Mesendoderm (in vitro differentiated cells): ENCODE results near the gene IPO11.

Experiments used
- DNase-seq: peaks from one replicate; pipeline ENCODE4 v3.0.0; 2013
- H2AK5ac ChIP-seq: 2 replicates; pipeline ENCODE4 v1.6.1; 2013; ENCODE audit warnings: low read length, inconsistent platforms
- H2BK120ac ChIP-seq: 2 replicates; pipeline ENCODE4 v1.6.1; 2013; ENCODE audit warnings: low read depth, mild to moderate bottlenecking, low read length, moderate library complexity, mixed read lengths
- H2BK15ac ChIP-seq: replicated peaks from 2 replicates; pipeline ENCODE4 v1.6.1; 2013; ENCODE audit warnings: low read depth, mild to moderate bottlenecking, moderate library complexity
- H2BK5ac ChIP-seq: 2 replicates; pipeline ENCODE4 v1.6.1; 2013; ENCODE audit warnings: low read length, inconsistent platforms
- H3K18ac ChIP-seq: 2 replicates; pipeline ENCODE4 v1.6.1; 2013; ENCODE audit warnings: mild to moderate bottlenecking, low read length, mixed read lengths
- H3K23ac ChIP-seq: one replicate; pipeline ENCODE4 v1.6.1; 2013; ENCODE audit warnings: low read length
- H3K27ac ChIP-seq: 2 replicates; pipeline ENCODE4 v1.5.1; 2013; ENCODE audit warnings: low read depth, mild to moderate bottlenecking, inconsistent platforms, low read length, moderate library complexity
- H3K27me3 ChIP-seq: 2 replicates; pipeline ENCODE4 v1.6.1; 2013; ENCODE audit warnings: low read length, control low read depth, mild to moderate bottlenecking, inconsistent platforms; ENCODE audit not compliant: insufficient read depth, poor library complexity
- H3K36me3 ChIP-seq: 2 replicates; pipeline ENCODE4 v1.6.1; 2013; ENCODE audit warnings: low read length, inconsistent platforms; ENCODE audit not compliant: control insufficient read depth, insufficient read depth
- H3K4ac ChIP-seq: one replicate; pipeline ENCODE4 v1.6.1; 2013; ENCODE audit warnings: low read depth, mild to moderate bottlenecking, low read length, moderate library complexity
- H3K4me1 ChIP-seq: 2 replicates; pipeline ENCODE4 v1.6.1; 2013; ENCODE audit warnings: low read depth, low read length, inconsistent platforms; ENCODE audit not compliant: control insufficient read depth
- H3K4me2 ChIP-seq: 2 replicates; pipeline ENCODE4 v1.6.1; 2013; ENCODE audit warnings: low read length
- H3K4me3 ChIP-seq: 2 replicates; pipeline ENCODE4 v1.5.1; 2013; ENCODE audit warnings: mild to moderate bottlenecking, low read length
- H3K56ac ChIP-seq: one replicate; pipeline ENCODE4 v1.6.1; 2013; ENCODE audit warnings: low read length
- H3K79me1 ChIP-seq: 2 replicates; pipeline ENCODE4 v1.6.1; 2013; ENCODE audit warnings: low read length, inconsistent platforms
- H3K79me2 ChIP-seq: 2 replicates; pipeline ENCODE4 v1.6.1; 2013; ENCODE audit warnings: mild to moderate bottlenecking, low read length; ENCODE audit not compliant: control insufficient read depth, insufficient read depth
- H3K9ac ChIP-seq: 2 replicates; pipeline ENCODE4 v1.6.1; 2013; ENCODE audit warnings: low read length, inconsistent platforms
- H4K5ac ChIP-seq: one replicate; pipeline ENCODE4 v1.6.1; 2013; ENCODE audit warnings: low read length
- H4K8ac ChIP-seq: one replicate; pipeline ENCODE4 v1.6.1; 2013; ENCODE audit warnings: low read depth, mild to moderate bottlenecking, control low read depth, low read length, moderate library complexity
- WGBS: extraction: QIAGEN DNeasy Blood & Tissue Kit; methylation state at CpG from one replicate; pipeline ENCODE4 v1.1.7; 2013; ENCODE audit warnings: low lambda C conversion rate, missing lambda C conversion rate; ENCODE audit not compliant: insufficient coverage; ENCODE audit errors: extremely low coverage; 5-methylcytosine and 5-hydroxymethylcytosine counted together

Gene IPO11

DNA sequence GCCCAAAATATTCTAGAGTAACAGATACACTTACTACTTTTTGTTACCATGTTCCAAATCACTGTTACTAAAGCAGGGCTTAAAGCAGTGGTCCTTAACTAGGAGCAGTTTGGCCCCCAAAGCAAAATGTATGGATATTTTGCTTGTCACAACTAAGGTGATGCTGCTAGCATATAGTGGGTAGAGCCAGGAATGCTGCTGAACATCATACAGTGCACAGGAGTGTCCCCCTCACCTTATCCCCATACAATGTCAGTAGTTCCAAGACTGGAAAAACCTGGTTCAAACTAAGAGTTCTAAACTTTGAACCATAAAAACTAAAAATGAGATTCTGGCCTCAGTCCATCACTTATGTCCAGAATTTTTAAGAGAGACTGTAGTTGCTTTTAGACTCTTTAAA, 36.9 kb upstream of the IPO11 start:
- H3K4me2 ChIP-seq = no peak overlapping the region
- H3K36me3 ChIP-seq = no peaks in the 10 kb centered on the region

DNA sequence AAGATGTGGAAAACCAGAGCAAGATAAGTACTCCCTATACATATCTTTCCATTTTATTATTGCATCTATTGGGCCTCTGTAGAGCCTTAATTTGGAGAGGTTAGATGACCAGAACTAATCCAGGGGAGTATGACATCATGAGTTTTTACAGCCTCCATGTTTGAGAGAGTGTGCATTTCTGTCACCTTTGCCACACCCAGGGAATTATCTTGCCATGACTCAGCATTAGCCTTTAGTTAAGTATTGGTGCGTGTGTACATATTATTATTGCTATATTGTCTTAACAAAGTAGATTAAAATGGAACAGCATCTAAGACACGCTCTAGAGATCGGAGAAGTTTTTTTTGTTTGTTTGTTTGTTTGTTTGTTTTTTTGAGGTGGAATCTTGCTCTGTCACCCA, 36.5 kb upstream of the IPO11 start:
- H3K4me1 ChIP-seq = no peaks in the 10 kb centered on the region
- H3K27ac ChIP-seq = no peak overlapping the region
- no peaks in the 10 kb centered on the region for H3K79me2 ChIP-seq
- H3K79me1 ChIP-seq = no peaks in the 10 kb centered on the region
- H3K4me3 ChIP-seq = no peak overlapping the region
- no peak overlapping the region for H3K9ac ChIP-seq
- no peak overlapping the region for H4K8ac ChIP-seq
- no peak overlapping the region for H3K23ac ChIP-seq
- no peak overlapping the region for H3K4me2 ChIP-seq
- H3K56ac ChIP-seq = no peak overlapping the region
- H3K18ac ChIP-seq = no peak overlapping the region
- no peak overlapping the region for H3K4ac ChIP-seq
- no peaks in the 10 kb centered on the region for H3K27me3 ChIP-seq
- no peaks in the 10 kb centered on the region for H3K36me3 ChIP-seq
- no peak for DNase-seq
- H2BK5ac ChIP-seq = no peak overlapping the region
- H2BK15ac ChIP-seq = no peak overlapping the region
- no CpG with 5 or more reads among the region's 3 CpGs for WGBS
- no peak overlapping the region for H2BK120ac ChIP-seq
- H4K5ac ChIP-seq = no peak overlapping the region
- no peak overlapping the region for H2AK5ac ChIP-seq

More for the DNA sequence above, 36.9 kb upstream of the IPO11 start:
- no peak for DNase-seq
- Histone ChIP-seq H3K4me1 (no peaks in the 10 kb centered on the region), H4K5ac (no peak overlapping the region), H3K9ac (no peak overlapping the region), H3K4me3 (no peak overlapping the region), H2BK15ac (no peak overlapping the region), H3K79me2 (no peaks in the 10 kb centered on the region), H3K18ac (no peak overlapping the region), H4K8ac (no peak overlapping the region), H3K27ac (no peak overlapping the region), H2BK5ac (no peak overlapping the region), H2AK5ac (no peak overlapping the region), H3K79me1 (no peaks in the 10 kb centered on the region), H2BK120ac (no peak overlapping the region), H3K23ac (no peak overlapping the region), H3K56ac (no peak overlapping the region), H3K27me3 (no peaks in the 10 kb centered on the region), H3K4ac (no peak overlapping the region)

DNA sequence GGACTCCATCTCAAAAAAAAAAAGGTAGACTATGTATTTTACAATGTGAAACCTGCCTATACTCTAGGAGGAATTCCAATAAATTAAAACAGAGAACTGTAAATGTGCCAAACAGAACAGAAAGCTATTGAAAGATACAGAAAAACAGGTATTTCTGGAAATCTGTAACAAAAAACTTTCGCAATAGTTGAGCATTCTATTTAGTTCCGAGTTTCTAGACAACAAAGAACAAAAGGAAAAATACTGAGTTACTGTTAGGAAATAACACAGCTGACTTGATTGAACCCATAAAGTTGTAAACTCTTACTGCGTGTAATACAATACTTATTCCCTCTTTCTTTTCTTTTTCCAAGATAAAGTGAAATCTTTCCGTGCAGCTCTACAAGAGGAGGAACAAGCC, 27.4 kb upstream of the IPO11 start:
- Histone ChIP-seq H3K4me2 (no peak overlapping the region), H2BK5ac (no peak overlapping the region), H4K8ac (no peak overlapping the region), H3K23ac (no peak overlapping the region), H3K27ac (no peak overlapping the region), H2BK120ac (no peak overlapping the region), H3K9ac (no peak overlapping the region), H3K36me3 (peaks cover 5% of the 10 kb centered on the region), H3K56ac (no peak overlapping the region), H3K4ac (no peak overlapping the region), H3K27me3 (no peaks in the 10 kb centered on the region), H3K4me1 (no peaks in the 10 kb centered on the region), H3K79me1 (no peaks in the 10 kb centered on the region), H3K79me2 (no peaks in the 10 kb centered on the region), H2AK5ac (no peak overlapping the region), H3K18ac (no peak overlapping the region), H2BK15ac (no peak overlapping the region), H4K5ac (no peak overlapping the region), H3K4me3 (no peak overlapping the region)
- DNase-seq = no peak
- no CpG with 5 or more reads among the region's 4 CpGs for WGBS

DNA sequence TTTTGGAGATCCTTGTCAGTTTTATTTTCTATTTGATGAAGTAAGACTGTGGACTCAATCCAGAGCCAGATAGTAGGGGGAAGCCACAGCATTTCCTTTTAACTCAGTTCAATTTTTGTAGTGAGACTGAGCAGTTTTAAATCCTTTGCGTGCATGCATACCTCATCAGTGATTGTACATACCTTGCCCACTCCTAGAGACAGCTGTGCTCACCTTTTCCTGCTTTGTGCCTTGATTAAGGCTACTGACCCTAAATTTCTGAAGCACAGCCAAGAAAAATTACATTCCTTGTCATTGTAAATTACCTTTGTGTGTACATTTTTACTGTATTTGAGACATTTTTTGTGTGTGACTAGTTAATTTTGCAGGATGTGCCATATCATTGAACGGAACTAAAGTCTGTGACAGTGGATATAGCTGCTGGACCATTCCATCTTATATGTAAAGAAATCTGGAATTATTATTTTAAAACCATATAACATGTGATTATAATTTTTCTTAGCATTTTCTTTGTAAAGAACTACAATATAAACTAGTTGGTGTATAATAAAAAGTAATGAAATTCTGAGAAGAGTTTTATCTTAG, 26.7 kb upstream of the IPO11 start:
- Histone ChIP-seq H2BK15ac (no peak overlapping the region), H2AK5ac (no peak overlapping the region), H3K9ac (no peak overlapping the region), H3K27me3 (no peaks in the 10 kb centered on the region), H2BK5ac (no peak overlapping the region), H2BK120ac (no peak overlapping the region), H3K23ac (no peak overlapping the region), H3K36me3 (peaks cover 5% of the 10 kb centered on the region), H3K79me2 (no peaks in the 10 kb centered on the region), H4K5ac (no peak overlapping the region), H3K4me2 (no peak overlapping the region), H3K79me1 (no peaks in the 10 kb centered on the region), H3K4ac (no peak overlapping the region), H3K4me3 (no peak overlapping the region), H4K8ac (no peak overlapping the region), H3K4me1 (no peaks in the 10 kb centered on the region), H3K27ac (no peak overlapping the region), H3K18ac (no peak overlapping the region), H3K56ac (no peak overlapping the region)
- no peak for DNase-seq
- WGBS = no CpG with 5 or more reads among the region's 2 CpGs

DNA sequence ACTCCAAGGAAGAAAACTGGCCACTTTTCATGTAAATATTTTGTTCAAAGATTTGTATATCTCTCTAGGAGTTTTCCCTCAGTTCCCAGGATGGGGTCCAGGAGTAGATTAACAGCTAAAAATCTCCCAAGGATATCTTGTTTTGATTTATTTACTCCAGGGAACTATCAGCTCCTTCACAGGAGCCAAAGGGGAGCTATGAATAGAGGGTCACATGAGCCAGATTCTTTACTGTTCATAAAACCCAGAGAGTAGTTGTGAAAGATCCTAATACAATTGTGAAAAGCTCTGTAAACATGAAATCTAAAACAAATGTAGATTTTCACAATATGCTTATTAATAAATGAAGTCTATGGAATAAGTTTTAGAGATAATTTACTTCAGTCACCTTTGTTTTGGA, 25.7 kb upstream of the IPO11 start:
- H3K4me3 ChIP-seq = no peak overlapping the region
- H4K5ac ChIP-seq = no peak overlapping the region
- H3K23ac ChIP-seq = no peak overlapping the region
- no peak overlapping the region for H3K27ac ChIP-seq
- no peak for DNase-seq
- no peak overlapping the region for H3K4me2 ChIP-seq
- H2AK5ac ChIP-seq = no peak overlapping the region
- H3K79me2 ChIP-seq = no peaks in the 10 kb centered on the region
- no peak overlapping the region for H2BK5ac ChIP-seq
- no peak overlapping the region for H3K4ac ChIP-seq
- H3K56ac ChIP-seq = no peak overlapping the region
- H3K79me1 ChIP-seq = no peaks in the 10 kb centered on the region
- no peak overlapping the region for H3K18ac ChIP-seq
- peaks cover 5% of the 10 kb centered on the region for H3K36me3 ChIP-seq
- no peak overlapping the region for H2BK120ac ChIP-seq
- H3K4me1 ChIP-seq = no peaks in the 10 kb centered on the region
- H4K8ac ChIP-seq = no peak overlapping the region
- no peak overlapping the region for H2BK15ac ChIP-seq
- H3K27me3 ChIP-seq = no peaks in the 10 kb centered on the region
- no peak overlapping the region for H3K9ac ChIP-seq

DNA sequence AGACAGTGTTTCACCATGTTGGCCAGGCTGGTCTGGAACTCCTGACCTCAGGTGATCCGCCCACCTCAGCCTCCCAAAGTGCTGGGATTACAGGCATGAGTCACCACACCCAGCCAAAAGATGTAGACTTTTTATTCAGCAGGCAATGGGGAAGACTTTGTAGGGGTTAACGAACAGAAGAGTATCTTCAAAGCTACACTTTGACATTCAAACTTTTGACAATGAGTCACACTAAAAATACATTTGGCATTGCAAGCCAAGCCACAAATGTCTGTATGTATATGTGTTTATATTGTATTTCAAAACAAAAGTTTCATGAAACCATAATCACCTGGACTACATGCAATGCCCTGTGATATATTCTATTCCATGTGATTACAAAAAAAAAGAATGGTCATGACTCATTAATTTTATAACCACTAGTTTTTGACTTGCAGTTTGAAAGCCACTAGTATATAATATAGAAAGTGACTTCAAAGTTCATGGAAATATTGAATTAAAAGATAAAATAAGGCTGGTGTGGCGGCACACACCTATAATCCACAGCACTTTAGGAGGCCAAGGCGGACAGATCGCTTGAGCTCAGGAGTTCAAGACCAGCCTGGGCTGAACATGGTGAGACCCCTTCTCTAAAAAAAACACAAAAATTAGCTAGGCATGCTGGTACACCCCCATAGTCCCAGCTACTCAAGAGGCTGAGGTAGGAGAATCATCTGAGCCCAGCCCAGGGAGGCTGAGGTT, 17.2 kb upstream of the IPO11 start:
- Histone ChIP-seq H4K5ac (no peak overlapping the region), H3K56ac (no peak overlapping the region), H3K23ac (no peak overlapping the region), H3K36me3 (peaks cover 3% of the 10 kb centered on the region), H2BK15ac (no peak overlapping the region), H3K27ac (no peak overlapping the region), H2BK5ac (no peak overlapping the region), H3K4me1 (no peaks in the 10 kb centered on the region), H3K18ac (no peak overlapping the region), H4K8ac (no peak overlapping the region), H3K4me3 (no peak overlapping the region), H3K79me2 (no peaks in the 10 kb centered on the region), H2BK120ac (no peak overlapping the region), H3K27me3 (no peaks in the 10 kb centered on the region), H3K4ac (no peak overlapping the region), H3K4me2 (no peak overlapping the region), H3K79me1 (no peaks in the 10 kb centered on the region), H3K9ac (no peak overlapping the region), H2AK5ac (no peak overlapping the region)
- no peak for DNase-seq
- no CpG with 5 or more reads among the region's 5 CpGs for WGBS
